NCI-H748 treated with DMSO at 0.1 percent for 48 hours (cell line): ENCODE measurements around the gene PTPN3.
A peak's percentile ranks its signal among the peaks of the same experiment; 100 is the strongest.

ENCODE experiments used
- DNase-seq: peaks from one replicate; lab custom pipeline; 2025; lab: John Stamatoyannopoulos, UW

PTPN3 gene

GRCh38 chr9:109500421-109500974 lies 2.4 kb upstream of the PTPN3 start:
- no peak for DNase-seq

- DNase-seq = no peak
These were observed 1.7 kb upstream of the PTPN3 start for GRCh38 chr9:109499631-109500410.

GRCh38 chr9:109499093-109499630 lies 1.1 kb upstream of the PTPN3 start:
- DNase-seq = no peak

GRCh38 chr9:109497226-109498153 lies 617 bp downstream of the PTPN3 start:
- DNase-seq = peak; percentile 33

GRCh38 chr9:109496841-109497225 lies 1.3 kb downstream of the PTPN3 start:
- no peak for DNase-seq

GRCh38 chr9:109496218-109496617 lies 1.9 kb downstream of the PTPN3 start:
- DNase-seq = no peak

- DNase-seq = no peak
These were observed 4.5 kb downstream of the PTPN3 start for GRCh38 chr9:109493648-109494047.

GRCh38 chr9:109491590-109491989 lies 6.5 kb downstream of the PTPN3 start:
- DNase-seq = no peak

- DNase-seq = no peak
These were observed 9.2 kb downstream of the PTPN3 start for GRCh38 chr9:109488791-109489492.

- DNase-seq = no peak
These were observed 9.8 kb downstream of the PTPN3 start for GRCh38 chr9:109488351-109488750.

- DNase-seq = no peak
These were observed 10.9 kb downstream of the PTPN3 start for GRCh38 chr9:109487247-109487646.

- no peak for DNase-seq
These were observed 14.2 kb downstream of the PTPN3 start for GRCh38 chr9:109483744-109484429.

GRCh38 chr9:109482391-109482916 lies 15.7 kb downstream of the PTPN3 start:
- no peak for DNase-seq

GRCh38 chr9:109481856-109482255 lies 16.3 kb downstream of the PTPN3 start:
- no peak for DNase-seq

GRCh38 chr9:109479822-109480221 lies 18.3 kb downstream of the PTPN3 start:
- no peak for DNase-seq

- DNase-seq = no peak
These were observed 19.3 kb downstream of the PTPN3 start for GRCh38 chr9:109478665-109479380.

GRCh38 chr9:109478051-109478563 lies 20.0 kb downstream of the PTPN3 start:
- DNase-seq = no peak

GRCh38 chr9:109477258-109478050 lies 20.7 kb downstream of the PTPN3 start:
- DNase-seq = no peak

GRCh38 chr9:109476642-109477257 lies 21.4 kb downstream of the PTPN3 start:
- no peak for DNase-seq
